Measurements from ENCODE around the gene VPS37C. TPM values are rescaled to one million over a fixed set of nuclear protein-coding genes. Genes with fewer than 3 reads are reported as not detected.
A peak's percentile ranks its signal among the peaks of the same experiment; 100 is the strongest.

Gene VPS37C
- total RNA-seq, 1 donor from 2014 or later = 30.2 TPM

GRCh38 chr11:61193596-61193995, 32.4 kb upstream of the VPS37C start:
- TF ChIP-seq CTCF (IDR thresholded peaks at IDR 0.05) = no peak
- DNase-seq (no peak), ATAC-seq (peak; percentile 22)
- H3K9me3 ChIP-seq = no peaks in the 10 kb centered on the region
- peaks cover 6% of the 10 kb centered on the region for H3K27me3 ChIP-seq
- no peaks in the 10 kb centered on the region for H3K4me1 ChIP-seq
- no peaks in the 10 kb centered on the region for H3K36me3 ChIP-seq
- no peak overlapping the region for H3K4me3 ChIP-seq
- intact Hi-C loops (cut with DNase I) = no loop called here
- H3K27ac ChIP-seq = no peak overlapping the region

GRCh38 chr11:61189933-61190332, 28.7 kb upstream of the VPS37C start:
- TF ChIP-seq CTCF (IDR thresholded peaks at IDR 0.05) = no peak
- Histone ChIP-seq H3K27me3 (peaks cover 6% of the 10 kb centered on the region), H3K36me3 (no peaks in the 10 kb centered on the region), H3K4me1 (no peaks in the 10 kb centered on the region), H3K27ac (no peak overlapping the region), H3K9me3 (no peaks in the 10 kb centered on the region), H3K4me3 (no peak overlapping the region)
- ATAC-seq (no peak), DNase-seq (no peak)
- intact Hi-C loops (cut with DNase I) = loop anchor here (10.0 kb wide), 1 partner anchor 355 kb away; no protein-coding TSS in a partner anchor

- intact Hi-C loops (cut with DNase I) = loop anchor here (10.0 kb wide), 1 partner anchor 353 kb away; no protein-coding TSS in a partner anchor
- H3K9me3 ChIP-seq = no peaks in the 10 kb centered on the region
- peaks cover 6% of the 10 kb centered on the region for H3K27me3 ChIP-seq
- no peak overlapping the region for H3K27ac ChIP-seq
- no peak overlapping the region for H3K4me3 ChIP-seq
- TF ChIP-seq CTCF (IDR thresholded peaks at IDR 0.05) = peak; percentile 96
- H3K36me3 ChIP-seq = no peaks in the 10 kb centered on the region
- DNase-seq = no peak
- ATAC-seq = peak; percentile 97
- no peaks in the 10 kb centered on the region for H3K4me1 ChIP-seq
Observed at GRCh38 chr11:61187505-61188130, 26.4 kb upstream of the VPS37C start.

GRCh38 chr11:61186504-61186903, 25.3 kb upstream of the VPS37C start:
- no peaks in the 10 kb centered on the region for H3K9me3 ChIP-seq
- H3K27ac ChIP-seq = no peak overlapping the region
- no peak for TF ChIP-seq CTCF (IDR thresholded peaks at IDR 0.05)
- H3K4me3 ChIP-seq = no peak overlapping the region
- DNase-seq = no peak
- H3K4me1 ChIP-seq = no peaks in the 10 kb centered on the region
- no peak for ATAC-seq
- H3K27me3 ChIP-seq = peaks cover 6% of the 10 kb centered on the region
- H3K36me3 ChIP-seq = no peaks in the 10 kb centered on the region
- intact Hi-C loops (cut with DNase I) = loop anchor here (10.0 kb wide), 1 partner anchor 352 kb away; no protein-coding TSS in a partner anchor

GRCh38 chr11:61183645-61184044, 22.4 kb upstream of the VPS37C start:
- TF ChIP-seq CTCF (IDR thresholded peaks at IDR 0.05) = no peak
- Histone ChIP-seq H3K4me3 (no peak overlapping the region), H3K9me3 (no peaks in the 10 kb centered on the region), H3K36me3 (no peaks in the 10 kb centered on the region), H3K27ac (no peak overlapping the region), H3K27me3 (no peaks in the 10 kb centered on the region), H3K4me1 (no peaks in the 10 kb centered on the region)
- ATAC-seq (no peak), DNase-seq (no peak)
- intact Hi-C loops (cut with DNase I) = loop anchor here (10.0 kb wide), 1 partner anchor 349 kb away; no protein-coding TSS in a partner anchor

Measured in upper lobe of right lung (tissue), 1 donor.